Type B pancreatic cell (in vitro differentiated cells): ENCODE measurements around the gene TPST2. TPM values are rescaled to one million over a fixed set of nuclear protein-coding genes. Genes with fewer than 3 reads are reported as not detected.

Experiments used
- DNase-seq: peaks from one replicate; pipeline ENCODE4 v3.0.0; 2021; ENCODE audit warnings: mixed read lengths; ENCODE audit not compliant: unreplicated experiment; ENCODE audit errors: extremely low spot score
- H3K27ac Mint-ChIP-seq: 2 replicates; pipeline ENCODE4 v1.8.0; 2021; ENCODE audit warnings: mild to moderate bottlenecking, mixed read lengths
- H3K27me3 Mint-ChIP-seq: 2 replicates; pipeline ENCODE4 v1.8.0; 2021; ENCODE audit warnings: mixed read lengths
- H3K36me3 Mint-ChIP-seq: 2 replicates; pipeline ENCODE4 v1.8.0; 2021; ENCODE audit warnings: mixed read lengths
- H3K4me1 Mint-ChIP-seq: one replicate; pipeline ENCODE4 v1.8.0; 2021; ENCODE audit warnings: mixed read lengths; ENCODE audit not compliant: unreplicated experiment
- H3K4me3 Mint-ChIP-seq: 2 replicates; pipeline ENCODE4 v1.8.0; 2021; ENCODE audit warnings: mild to moderate bottlenecking, mixed read lengths
- H3K9me3 Mint-ChIP-seq: 2 replicates; pipeline ENCODE4 v1.8.0; 2021; ENCODE audit warnings: mixed read lengths
- total RNA-seq: library from RNA; stranded (reverse); gene quantifications from 2 replicates; pipeline ENCODE4 v1.2.1, GENCODE V29; 2021; ENCODE audit warnings: low replicate concordance
- TF ChIP-seq, protein P1 (sequence below): fragments of 200-600 bp; sonication (generic); conservative IDR thresholded peaks from 2 replicates; pipeline ENCODE4 v1.5.0; 2021; ENCODE audit warnings: antibody characterized with exemption, mild to moderate bottlenecking

The TPST2 gene
- total RNA-seq, 1 donor from 2014 or later = 15.7 TPM

DNA sequence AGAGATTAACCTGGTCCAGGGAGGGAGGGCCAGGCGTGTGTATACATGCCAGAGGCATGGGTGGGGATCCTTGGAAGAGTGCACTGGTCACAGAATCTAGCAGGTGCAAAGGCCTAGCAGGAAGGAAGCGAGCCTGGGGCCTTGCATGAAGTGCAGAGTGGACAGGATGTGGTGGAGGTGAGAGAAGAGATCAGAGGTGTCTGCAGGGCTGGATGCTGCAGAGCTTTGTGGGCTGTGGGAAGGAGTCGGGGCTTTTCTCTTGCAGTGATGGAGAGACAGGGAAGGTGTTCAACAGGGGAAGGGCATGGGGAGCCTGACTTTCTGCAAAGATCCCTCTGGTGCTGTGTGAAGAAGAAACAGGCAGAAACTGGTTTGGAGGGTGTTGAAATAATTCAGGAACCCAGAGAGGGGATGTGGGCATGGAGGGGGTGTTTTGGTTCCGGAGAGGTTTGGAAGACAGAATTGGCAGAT, 2.5 kb upstream of the TPST2 start:
- no peak for DNase-seq
- H3K27me3 Mint-ChIP-seq = peaks cover 37% of the 10 kb centered on the region
- TF ChIP-seq, protein P1, sequence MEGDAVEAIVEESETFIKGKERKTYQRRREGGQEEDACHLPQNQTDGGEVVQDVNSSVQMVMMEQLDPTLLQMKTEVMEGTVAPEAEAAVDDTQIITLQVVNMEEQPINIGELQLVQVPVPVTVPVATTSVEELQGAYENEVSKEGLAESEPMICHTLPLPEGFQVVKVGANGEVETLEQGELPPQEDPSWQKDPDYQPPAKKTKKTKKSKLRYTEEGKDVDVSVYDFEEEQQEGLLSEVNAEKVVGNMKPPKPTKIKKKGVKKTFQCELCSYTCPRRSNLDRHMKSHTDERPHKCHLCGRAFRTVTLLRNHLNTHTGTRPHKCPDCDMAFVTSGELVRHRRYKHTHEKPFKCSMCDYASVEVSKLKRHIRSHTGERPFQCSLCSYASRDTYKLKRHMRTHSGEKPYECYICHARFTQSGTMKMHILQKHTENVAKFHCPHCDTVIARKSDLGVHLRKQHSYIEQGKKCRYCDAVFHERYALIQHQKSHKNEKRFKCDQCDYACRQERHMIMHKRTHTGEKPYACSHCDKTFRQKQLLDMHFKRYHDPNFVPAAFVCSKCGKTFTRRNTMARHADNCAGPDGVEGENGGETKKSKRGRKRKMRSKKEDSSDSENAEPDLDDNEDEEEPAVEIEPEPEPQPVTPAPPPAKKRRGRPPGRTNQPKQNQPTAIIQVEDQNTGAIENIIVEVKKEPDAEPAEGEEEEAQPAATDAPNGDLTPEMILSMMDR = no peak
- H3K9me3 Mint-ChIP-seq = no peaks in the 10 kb centered on the region
- H3K36me3 Mint-ChIP-seq = peaks cover 6% of the 10 kb centered on the region
- peak overlapping the region; percentile 18 for H3K4me3 Mint-ChIP-seq
- peaks cover 14% of the 10 kb centered on the region for H3K4me1 Mint-ChIP-seq
- peak overlapping the region; percentile 2 for H3K27ac Mint-ChIP-seq

DNA sequence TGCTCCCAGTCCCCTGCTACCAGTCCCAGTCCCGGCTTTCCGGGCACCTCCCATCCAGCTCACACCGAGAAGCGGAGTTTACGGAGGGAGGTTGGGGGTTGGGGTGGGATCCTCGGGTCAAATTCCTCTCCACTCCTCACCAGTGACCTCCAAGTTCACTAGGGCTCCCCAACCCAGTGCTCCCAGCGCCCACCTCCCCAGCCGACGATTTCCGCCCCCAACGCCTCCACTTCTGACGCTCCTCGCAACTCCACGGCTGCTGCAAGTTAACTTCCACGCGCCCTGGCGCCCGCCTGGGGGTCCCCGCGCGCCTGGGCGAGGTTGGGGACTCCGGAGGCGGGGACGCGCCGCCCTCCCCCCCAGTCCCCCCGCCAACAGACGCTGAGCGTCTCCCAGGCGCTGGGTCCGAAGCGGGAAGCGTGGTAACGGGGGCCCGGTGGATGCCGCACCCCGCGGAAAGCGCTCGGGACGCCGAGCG, 526 bp downstream of the TPST2 start:
- Mint-ChIP-seq H3K9me3 (no peaks in the 10 kb centered on the region), H3K4me1 (peaks cover 4% of the 10 kb centered on the region), H3K27me3 (peaks cover 22% of the 10 kb centered on the region), H3K36me3 (peaks cover 6% of the 10 kb centered on the region), H3K27ac (peak overlapping the region; percentile 46), H3K4me3 (peak overlapping the region; percentile 87)
- TF ChIP-seq, protein P1 = no peak
- DNase-seq = no peak

DNA sequence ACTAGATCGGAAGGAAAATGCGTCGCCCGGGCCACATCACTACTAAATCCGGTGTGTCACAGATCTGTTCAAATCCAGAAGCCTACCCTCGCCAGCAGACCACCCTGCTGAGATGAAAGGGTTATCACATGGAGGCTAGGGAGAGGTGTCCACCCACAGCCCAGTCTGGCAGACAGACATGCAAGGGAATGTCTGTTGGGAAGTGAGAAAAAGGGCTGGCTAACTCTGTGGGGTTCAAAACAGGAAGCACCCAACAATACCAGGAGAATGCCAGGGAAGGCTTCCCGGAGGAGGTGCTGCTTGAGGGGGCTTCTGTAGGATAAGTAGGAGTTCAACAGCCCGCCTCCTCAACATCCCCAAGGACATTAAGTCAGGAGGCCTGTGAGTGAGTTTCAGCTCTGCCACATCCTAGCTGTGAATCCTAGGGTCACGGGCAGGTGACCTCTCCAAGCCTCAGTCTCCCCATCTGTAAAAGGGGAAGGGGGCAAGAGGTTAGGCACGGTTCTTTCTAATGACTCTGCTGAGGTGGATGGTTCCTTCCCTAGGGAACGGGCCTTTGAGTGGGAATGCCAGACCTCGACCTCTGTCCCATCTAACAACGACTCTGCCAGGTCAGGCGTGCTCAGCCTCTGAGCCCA, 1.1 kb downstream of the TPST2 start:
- TF ChIP-seq, protein P1 = no peak
- peak overlapping the region; percentile 46 for H3K27ac Mint-ChIP-seq
- H3K9me3 Mint-ChIP-seq = no peaks in the 10 kb centered on the region
- DNase-seq = no peak
- H3K27me3 Mint-ChIP-seq = peaks cover 16% of the 10 kb centered on the region
- peaks cover 6% of the 10 kb centered on the region for H3K36me3 Mint-ChIP-seq
- H3K4me1 Mint-ChIP-seq = peaks cover 4% of the 10 kb centered on the region
- peak overlapping the region; percentile 87 for H3K4me3 Mint-ChIP-seq

DNA sequence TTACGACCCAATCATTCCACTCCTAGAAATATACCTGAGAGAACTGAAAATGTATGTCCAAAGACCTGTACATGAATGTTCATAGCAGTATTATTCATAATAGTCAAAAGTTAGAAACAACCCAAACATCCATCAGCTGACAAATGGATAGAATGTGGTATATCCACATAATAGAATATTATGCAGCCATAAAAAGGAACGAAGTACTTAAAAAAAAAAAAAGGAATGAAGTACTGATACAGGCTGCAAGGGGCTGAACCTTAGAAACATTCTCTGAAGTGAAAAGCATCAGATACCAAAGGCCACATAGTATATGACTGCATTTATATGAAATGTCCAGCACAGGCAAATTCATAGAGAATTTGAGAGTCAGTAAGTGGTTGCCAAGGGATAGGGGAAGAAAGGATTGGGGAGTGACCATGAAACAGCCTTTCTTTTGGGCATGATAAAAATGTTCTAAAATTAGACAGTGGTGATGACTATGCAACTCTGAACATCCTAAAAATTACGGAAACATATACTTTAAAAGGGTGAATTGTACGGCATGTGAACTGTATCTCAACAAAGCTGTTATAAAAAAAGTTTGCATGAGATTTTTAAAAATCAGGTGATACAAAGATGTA, 1.8 kb downstream of the TPST2 start:
- Mint-ChIP-seq H3K4me1 (peaks cover 4% of the 10 kb centered on the region), H3K27ac (peak overlapping the region; percentile 27), H3K4me3 (peak overlapping the region; percentile 87), H3K9me3 (no peaks in the 10 kb centered on the region), H3K36me3 (peaks cover 6% of the 10 kb centered on the region), H3K27me3 (peaks cover 13% of the 10 kb centered on the region)
- TF ChIP-seq, protein P1 = no peak
- no peak for DNase-seq

DNA sequence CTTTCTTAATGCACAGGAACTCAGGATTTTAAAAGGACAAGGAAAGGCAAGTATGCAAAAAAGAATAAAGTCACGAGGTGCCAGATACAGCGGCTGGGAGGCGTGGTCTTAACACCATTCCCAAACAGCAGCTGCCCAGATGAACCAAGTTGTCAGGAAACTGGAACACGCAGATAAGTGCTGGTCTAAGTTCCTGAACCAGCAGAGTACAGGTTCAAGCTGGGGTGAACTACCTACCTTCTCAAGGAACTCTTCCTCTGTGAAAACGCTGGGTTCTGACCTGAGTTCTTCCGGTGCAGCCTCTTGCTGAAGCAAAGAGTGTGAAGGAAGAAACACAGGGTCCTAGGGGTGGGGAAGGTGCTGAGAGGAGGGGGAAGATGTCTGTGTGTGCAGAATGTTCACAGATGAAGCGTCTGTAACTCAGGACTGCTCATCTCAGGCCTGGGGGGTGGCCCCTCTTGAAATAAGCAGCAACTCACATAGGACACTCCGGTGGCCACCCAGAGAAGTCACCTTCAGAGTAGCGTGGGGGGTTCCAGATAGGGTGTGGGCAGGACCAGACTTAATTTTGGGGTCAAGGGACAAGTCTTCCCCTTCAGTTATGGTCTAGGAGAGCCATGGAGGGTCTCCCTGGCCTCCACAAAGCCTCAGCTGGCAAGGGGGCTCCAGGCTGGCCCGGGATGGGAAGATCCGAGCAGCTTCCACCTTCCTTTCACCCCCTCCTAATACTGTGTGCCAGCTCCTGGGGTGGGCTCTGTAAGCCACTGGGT, 3.2 kb downstream of the TPST2 start:
- Mint-ChIP-seq H3K27ac (no peak overlapping the region), H3K27me3 (no peaks in the 10 kb centered on the region), H3K36me3 (peaks cover 6% of the 10 kb centered on the region), H3K4me1 (peaks cover 4% of the 10 kb centered on the region), H3K4me3 (peak overlapping the region; percentile 74), H3K9me3 (no peaks in the 10 kb centered on the region)
- TF ChIP-seq, protein P1 = no peak
- no peak for DNase-seq
